HCT116 (cell line): Measurements from ENCODE around the gene CES1.

Experiments
- EGR1 ChIP-seq: IDR thresholded peaks from 2 replicates; pipeline ENCODE4 v1.6.1; 2012; ENCODE audit warnings: low read depth
- EZH2 ChIP-seq: fragments of 200-600 bp; sonication (generic); IDR thresholded peaks from 2 replicates; pipeline ENCODE4 v1.6.1; 2017; ENCODE audit warnings: antibody characterized with exemption, mixed run types
- EZH2phosphoT487 ChIP-seq: fragments of 200-600 bp; IDR thresholded peaks from 2 replicates; pipeline ENCODE4 v1.6.1; 2018; ENCODE audit warnings: antibody characterized with exemption, borderline replicate concordance
- POLR2A ChIP-seq: IDR thresholded peaks from 2 replicates; pipeline ENCODE4 v1.7.0; 2011; ENCODE audit warnings: borderline replicate concordance; ENCODE audit not compliant: insufficient read depth, insufficient read length; ENCODE audit errors: extremely low read depth
- POLR2AphosphoS5 ChIP-seq: IDR thresholded peaks from 2 replicates; pipeline ENCODE4 v1.6.1; 2011; ENCODE audit warnings: mild to moderate bottlenecking, low read depth, low read length, moderate library complexity
- TCF7L2 ChIP-seq: IDR thresholded peaks from 2 replicates; pipeline ENCODE4 v1.7.0; 2011; ENCODE audit warnings: borderline replicate concordance, inconsistent platforms; ENCODE audit not compliant: insufficient read depth, insufficient read length; ENCODE audit errors: extremely low read depth
- TF ChIP-seq, protein P1 (sequence below), 3 experiments: fragments of 200-600 bp in 1 of 3; sonication (generic) in 1 of 3; IDR thresholded peaks in 2 of 3; conservative IDR thresholded peaks in 1 of 3; 2 replicates each; pipeline ENCODE4 v1.5.1; 2012 to 2017; ENCODE audit warnings: low read depth in 2 of 3, low read length in 2 of 3, antibody characterized with exemption in 1 of 3, borderline replicate concordance in 1 of 3, control low read depth in 1 of 3, mild to moderate bottlenecking in 1 of 3, mixed read lengths in 1 of 3, mixed run types in 1 of 3, moderate library complexity in 1 of 3; ENCODE audit not compliant: insufficient read depth in 1 of 3
- TF ChIP-seq, protein P2 (sequence below): IDR thresholded peaks from 2 replicates; pipeline ENCODE4 v1.6.1; 2012; ENCODE audit warnings: low read depth
- TF ChIP-seq, protein P3 (sequence below): IDR thresholded peaks from 2 replicates; pipeline ENCODE4 v1.6.1; 2011; ENCODE audit warnings: mild to moderate bottlenecking, low read length, moderate library complexity; ENCODE audit not compliant: insufficient replicate concordance; ENCODE audit errors: extremely low read depth
- TF ChIP-seq, protein P4 (sequence below): IDR thresholded peaks from 2 replicates; pipeline ENCODE4 v1.6.1; 2012

DNA sequence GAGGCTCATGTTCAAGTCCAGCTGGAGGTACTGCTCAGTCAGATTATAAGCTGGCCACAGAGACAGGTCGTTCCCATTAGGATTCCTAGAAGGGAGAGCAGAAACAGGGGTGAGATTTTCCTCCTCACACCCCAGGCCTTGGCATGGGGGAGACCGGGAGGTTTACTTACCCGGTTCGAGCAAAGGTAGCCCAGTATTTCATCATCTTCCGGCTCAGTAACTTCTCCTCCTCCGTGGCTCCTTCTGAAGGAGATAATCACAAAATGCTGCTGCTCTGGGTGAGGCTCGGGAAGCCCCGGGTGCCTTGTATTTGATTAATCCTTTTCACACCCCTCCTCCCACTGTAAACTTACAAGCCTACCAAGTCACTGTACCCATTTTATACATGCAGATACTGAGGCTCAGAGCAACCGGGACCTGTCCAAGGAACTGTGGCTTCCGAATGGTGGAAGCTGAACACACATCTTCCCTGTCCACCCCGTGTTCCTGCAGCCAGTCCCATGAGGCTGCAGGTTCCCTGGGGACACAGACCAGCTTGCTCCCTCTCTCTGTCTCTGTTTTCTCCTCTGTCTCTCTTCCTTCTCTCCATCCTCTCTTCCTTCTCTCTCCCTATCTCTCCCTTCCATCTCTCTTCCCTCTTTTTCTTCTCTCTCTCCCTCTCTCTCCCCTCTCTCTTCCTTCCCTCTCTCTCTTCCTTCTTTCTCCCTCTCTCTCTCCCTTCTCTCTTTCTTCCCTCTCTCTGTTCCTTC, 13.9 kb upstream of the CES1 start:
- TF ChIP-seq POLR2AphosphoS5 (no peak), POLR2A (no peak), TCF7L2 (no peak), EZH2phosphoT487 (no peak), EGR1 (no peak), EZH2 (no peak)
- TF ChIP-seq, protein P1, sequence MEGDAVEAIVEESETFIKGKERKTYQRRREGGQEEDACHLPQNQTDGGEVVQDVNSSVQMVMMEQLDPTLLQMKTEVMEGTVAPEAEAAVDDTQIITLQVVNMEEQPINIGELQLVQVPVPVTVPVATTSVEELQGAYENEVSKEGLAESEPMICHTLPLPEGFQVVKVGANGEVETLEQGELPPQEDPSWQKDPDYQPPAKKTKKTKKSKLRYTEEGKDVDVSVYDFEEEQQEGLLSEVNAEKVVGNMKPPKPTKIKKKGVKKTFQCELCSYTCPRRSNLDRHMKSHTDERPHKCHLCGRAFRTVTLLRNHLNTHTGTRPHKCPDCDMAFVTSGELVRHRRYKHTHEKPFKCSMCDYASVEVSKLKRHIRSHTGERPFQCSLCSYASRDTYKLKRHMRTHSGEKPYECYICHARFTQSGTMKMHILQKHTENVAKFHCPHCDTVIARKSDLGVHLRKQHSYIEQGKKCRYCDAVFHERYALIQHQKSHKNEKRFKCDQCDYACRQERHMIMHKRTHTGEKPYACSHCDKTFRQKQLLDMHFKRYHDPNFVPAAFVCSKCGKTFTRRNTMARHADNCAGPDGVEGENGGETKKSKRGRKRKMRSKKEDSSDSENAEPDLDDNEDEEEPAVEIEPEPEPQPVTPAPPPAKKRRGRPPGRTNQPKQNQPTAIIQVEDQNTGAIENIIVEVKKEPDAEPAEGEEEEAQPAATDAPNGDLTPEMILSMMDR (IDR thresholded peaks at IDR 0.05 in 2 of 3, conservative IDR thresholded peaks at IDR 0.05 in 1 of 3; ENCODE audit: borderline replicate concordance in 1 of 3, insufficient read depth in 1 of 3, low read depth in 2 of 3, low read length in 2 of 3): no peak
- TF ChIP-seq, protein P2, sequence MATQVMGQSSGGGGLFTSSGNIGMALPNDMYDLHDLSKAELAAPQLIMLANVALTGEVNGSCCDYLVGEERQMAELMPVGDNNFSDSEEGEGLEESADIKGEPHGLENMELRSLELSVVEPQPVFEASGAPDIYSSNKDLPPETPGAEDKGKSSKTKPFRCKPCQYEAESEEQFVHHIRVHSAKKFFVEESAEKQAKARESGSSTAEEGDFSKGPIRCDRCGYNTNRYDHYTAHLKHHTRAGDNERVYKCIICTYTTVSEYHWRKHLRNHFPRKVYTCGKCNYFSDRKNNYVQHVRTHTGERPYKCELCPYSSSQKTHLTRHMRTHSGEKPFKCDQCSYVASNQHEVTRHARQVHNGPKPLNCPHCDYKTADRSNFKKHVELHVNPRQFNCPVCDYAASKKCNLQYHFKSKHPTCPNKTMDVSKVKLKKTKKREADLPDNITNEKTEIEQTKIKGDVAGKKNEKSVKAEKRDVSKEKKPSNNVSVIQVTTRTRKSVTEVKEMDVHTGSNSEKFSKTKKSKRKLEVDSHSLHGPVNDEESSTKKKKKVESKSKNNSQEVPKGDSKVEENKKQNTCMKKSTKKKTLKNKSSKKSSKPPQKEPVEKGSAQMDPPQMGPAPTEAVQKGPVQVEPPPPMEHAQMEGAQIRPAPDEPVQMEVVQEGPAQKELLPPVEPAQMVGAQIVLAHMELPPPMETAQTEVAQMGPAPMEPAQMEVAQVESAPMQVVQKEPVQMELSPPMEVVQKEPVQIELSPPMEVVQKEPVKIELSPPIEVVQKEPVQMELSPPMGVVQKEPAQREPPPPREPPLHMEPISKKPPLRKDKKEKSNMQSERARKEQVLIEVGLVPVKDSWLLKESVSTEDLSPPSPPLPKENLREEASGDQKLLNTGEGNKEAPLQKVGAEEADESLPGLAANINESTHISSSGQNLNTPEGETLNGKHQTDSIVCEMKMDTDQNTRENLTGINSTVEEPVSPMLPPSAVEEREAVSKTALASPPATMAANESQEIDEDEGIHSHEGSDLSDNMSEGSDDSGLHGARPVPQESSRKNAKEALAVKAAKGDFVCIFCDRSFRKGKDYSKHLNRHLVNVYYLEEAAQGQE: no peak
- TF ChIP-seq, protein P3, sequence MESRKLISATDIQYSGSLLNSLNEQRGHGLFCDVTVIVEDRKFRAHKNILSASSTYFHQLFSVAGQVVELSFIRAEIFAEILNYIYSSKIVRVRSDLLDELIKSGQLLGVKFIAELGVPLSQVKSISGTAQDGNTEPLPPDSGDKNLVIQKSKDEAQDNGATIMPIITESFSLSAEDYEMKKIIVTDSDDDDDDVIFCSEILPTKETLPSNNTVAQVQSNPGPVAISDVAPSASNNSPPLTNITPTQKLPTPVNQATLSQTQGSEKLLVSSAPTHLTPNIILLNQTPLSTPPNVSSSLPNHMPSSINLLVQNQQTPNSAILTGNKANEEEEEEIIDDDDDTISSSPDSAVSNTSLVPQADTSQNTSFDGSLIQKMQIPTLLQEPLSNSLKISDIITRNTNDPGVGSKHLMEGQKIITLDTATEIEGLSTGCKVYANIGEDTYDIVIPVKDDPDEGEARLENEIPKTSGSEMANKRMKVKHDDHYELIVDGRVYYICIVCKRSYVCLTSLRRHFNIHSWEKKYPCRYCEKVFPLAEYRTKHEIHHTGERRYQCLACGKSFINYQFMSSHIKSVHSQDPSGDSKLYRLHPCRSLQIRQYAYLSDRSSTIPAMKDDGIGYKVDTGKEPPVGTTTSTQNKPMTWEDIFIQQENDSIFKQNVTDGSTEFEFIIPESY: no peak
- TF ChIP-seq, protein P4, sequence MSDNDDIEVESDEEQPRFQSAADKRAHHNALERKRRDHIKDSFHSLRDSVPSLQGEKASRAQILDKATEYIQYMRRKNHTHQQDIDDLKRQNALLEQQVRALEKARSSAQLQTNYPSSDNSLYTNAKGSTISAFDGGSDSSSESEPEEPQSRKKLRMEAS: no peak
